Smooth muscle cell (in vitro differentiated cells): ENCODE measurements around the gene E2F8. TPM values are rescaled to one million over a fixed set of nuclear protein-coding genes. Genes with fewer than 3 reads are reported as not detected.

Experiments used
- DNase-seq: peaks from one replicate; lab custom pipeline; 2025; ENCODE audit not compliant: unreplicated experiment; lab: John Stamatoyannopoulos, UW
- H2AFZ ChIP-seq: fragments of 200-600 bp; sonication (generic); 2 replicates; pipeline ENCODE4 v1.6.0; 2016; ENCODE audit warnings: antibody characterized with exemption, low read depth, mild to moderate bottlenecking
- H3F3A ChIP-seq: fragments of 200-600 bp; sonication (generic); 2 replicates; pipeline ENCODE4 v1.6.0; 2017; ENCODE audit warnings: antibody characterized with exemption, low read depth
- H3K27ac ChIP-seq: fragments of 200-600 bp; sonication (generic); 2 replicates; pipeline ENCODE4 v1.5.1; 2016; ENCODE audit warnings: low read depth, mild to moderate bottlenecking
- H3K27me3 ChIP-seq: fragments of 200-600 bp; sonication (generic); 2 replicates; pipeline ENCODE4 v1.6.1; 2016; ENCODE audit warnings: low read depth, mild to moderate bottlenecking
- H3K36me3 ChIP-seq: fragments of 200-600 bp; sonication (generic); 2 replicates; pipeline ENCODE4 v1.5.1; 2016; ENCODE audit warnings: low read depth
- H3K4me1 ChIP-seq: fragments of 200-600 bp; sonication (generic); 2 replicates; pipeline ENCODE4 v1.5.1; 2016; ENCODE audit warnings: low read depth
- H3K4me2 ChIP-seq: fragments of 200-600 bp; sonication (generic); 2 replicates; pipeline ENCODE4 v1.6.0; 2016; ENCODE audit warnings: mild to moderate bottlenecking
- H3K4me3 ChIP-seq: fragments of 200-600 bp; sonication (generic); 2 replicates; pipeline ENCODE4 v1.5.1; 2016; ENCODE audit warnings: mild to moderate bottlenecking
- H3K79me2 ChIP-seq: fragments of 200-600 bp; sonication (generic); 2 replicates; pipeline ENCODE4 v1.6.0; 2016; ENCODE audit warnings: low read depth, mild to moderate bottlenecking
- H3K9ac ChIP-seq: fragments of 200-600 bp; sonication (generic); 2 replicates; pipeline ENCODE4 v1.6.0; 2016; ENCODE audit warnings: low read depth
- H3K9me3 ChIP-seq: fragments of 200-600 bp; sonication (generic); replicated peaks from 2 replicates; pipeline ENCODE4 v1.5.1; 2016; ENCODE audit warnings: low read depth
- H4K20me1 ChIP-seq: fragments of 200-600 bp; sonication (generic); 2 replicates; pipeline ENCODE4 v1.6.0; 2016; ENCODE audit warnings: low read depth
- CTCF ChIP-seq: fragments of 200-600 bp; sonication (generic); IDR thresholded peaks from 2 replicates; pipeline ENCODE4 v1.5.1; 2017; ENCODE audit warnings: borderline replicate concordance, mild to moderate bottlenecking, antibody characterized with exemption; ENCODE audit not compliant: insufficient read depth, poor library complexity, severe bottlenecking
- WGBS: methylation state at CpG from one replicate; pipeline ENCODE4 v1.1.7; 2016; ENCODE audit warnings: low lambda C conversion rate; 5-methylcytosine and 5-hydroxymethylcytosine counted together
- polyA plus RNA-seq: library from polyadenylated mRNA; unstranded; fragments of >200 nt; fragmentation: Nextera tagmentation; extraction: Ambion mirVana; gene quantifications from 2 replicates; pipeline ENCODE4 v1.2.1, GENCODE V29; 2016
- total RNA-seq: library from RNA; depleted of rRNA; stranded (reverse); fragments of >200 nt; gene quantifications from 2 replicates; pipeline ENCODE4 v1.2.3, GENCODE V29; 2014

The E2F8 gene
- 1.1 and 1.6 TPM in 2 replicates for total RNA-seq
- 1.5 and 2.0 TPM in 2 replicates for polyA plus RNA-seq

- TF ChIP-seq CTCF = no peak
- peak within 1 kb of the TSS; percentile 100 for H3K4me2 ChIP-seq
- H3K9me3 ChIP-seq = no peaks in the 10 kb centered on the region
- H3K4me3 ChIP-seq = peak within 1 kb of the TSS; percentile 75
- H4K20me1 ChIP-seq = no peaks in the 10 kb centered on the region
- peaks cover 4% of the 10 kb centered on the region for H3F3A ChIP-seq
- H3K27me3 ChIP-seq = peaks cover 29% of the 10 kb centered on the region
- H3K27ac ChIP-seq = no peak within 1 kb of the TSS
- H2AFZ ChIP-seq = peak within 1 kb of the TSS; percentile 97
- H3K9ac ChIP-seq = peak within 1 kb of the TSS; percentile 27
- peaks cover 19% of the 10 kb centered on the region for H3K4me1 ChIP-seq
- H3K79me2 ChIP-seq = no peaks in the 10 kb centered on the region
- H3K36me3 ChIP-seq = no peaks in the 10 kb centered on the region
- WGBS = 1% methylated on average over 49 of the region's 59 CpGs
- DNase-seq = peak; percentile 69
Measured at GRCh38 chr11:19240420-19241259, at the start of gene E2F8. Gene E2F8, minus strand, starts transcription at chr11:19240945. Its CDS starts 824 bp downstream, at chr11:19240121.

GRCh38 chr11:19290356-19290755, 49.6 kb upstream of the E2F8 start:
- no peak overlapping the region for H3K4me2 ChIP-seq
- no peaks in the 10 kb centered on the region for H4K20me1 ChIP-seq
- H3K36me3 ChIP-seq = no peaks in the 10 kb centered on the region
- 48% methylated on average over 2 of the region's 2 CpGs for whole genome bisulfite sequencing
- H3K4me1 ChIP-seq = no peaks in the 10 kb centered on the region
- H3K4me3 ChIP-seq = no peak overlapping the region
- no peak overlapping the region for H3K9ac ChIP-seq
- H3K9me3 ChIP-seq = no peaks in the 10 kb centered on the region
- H3K27ac ChIP-seq = no peak overlapping the region
- TF ChIP-seq CTCF = no peak
- no peak overlapping the region for H2AFZ ChIP-seq
- DNase-seq = no peak
- no peaks in the 10 kb centered on the region for H3K79me2 ChIP-seq
- no peaks in the 10 kb centered on the region for H3K27me3 ChIP-seq
- H3F3A ChIP-seq = no peaks in the 10 kb centered on the region

- H3K27me3 ChIP-seq = no peaks in the 10 kb centered on the region
- H3K36me3 ChIP-seq = no peaks in the 10 kb centered on the region
- no peaks in the 10 kb centered on the region for H4K20me1 ChIP-seq
- no peak overlapping the region for H2AFZ ChIP-seq
- H3K4me3 ChIP-seq = no peak overlapping the region
- no peak for DNase-seq
- no peaks in the 10 kb centered on the region for H3K4me1 ChIP-seq
- H3K27ac ChIP-seq = no peak overlapping the region
- WGBS = 56% methylated on average over 3 of the region's 3 CpGs
- no peaks in the 10 kb centered on the region for H3F3A ChIP-seq
- TF ChIP-seq CTCF = no peak
- no peaks in the 10 kb centered on the region for H3K79me2 ChIP-seq
- H3K9ac ChIP-seq = no peak overlapping the region
- no peak overlapping the region for H3K4me2 ChIP-seq
- H3K9me3 ChIP-seq = no peaks in the 10 kb centered on the region
Measured at GRCh38 chr11:19288256-19288655, 47.5 kb upstream of the E2F8 start.
